Endothelial cell of umbilical vein (primary cell): ENCODE data around the gene PNPLA7. TPM values are rescaled to one million over a fixed set of nuclear protein-coding genes. Genes with fewer than 3 reads are reported as not detected.

ENCODE experiments used
- BruUV-seq: library from RNA; stranded (reverse); fragments of 400-500 nt; replicated peaks from 2 replicates; lab custom pipeline; 2021; lab: Mats Ljungman, UMichigan
- CTCF ChIA-PET: fragments of 300-600, 350-600 bp; sonication (Branson Sonifier 250); formaldehyde crosslinking; loops from one replicate; lab custom pipeline; 2021; ENCODE audit warnings: antibody characterized with exemption, inconsistent platforms; lab: Charles Lee
- POLR2A ChIA-PET: fragments of 300-600, 350-600 bp; sonication (Branson Sonifier 250); formaldehyde crosslinking; loops from one replicate; lab custom pipeline; 2021; ENCODE audit warnings: antibody characterized with exemption, inconsistent platforms; lab: Charles Lee
- DNase-seq: peaks from one replicate; pipeline ENCODE4 v3.0.0-alpha.2; 2011; ENCODE audit warnings: low read depth, low spot score
- FAIRE-seq: peaks from 2 replicates; lab custom pipeline; 2011; peaks lifted over from hg19 to GRCh38; lab: Jason Lieb, UNC
- H2AFZ ChIP-seq: 2 replicates; pipeline ENCODE4 v1.6.0; 2012; ENCODE audit warnings: low read depth, low read length, control low read depth, inconsistent platforms
- H3K27ac ChIP-seq: 2 replicates; pipeline ENCODE4 v1.5.1; 2011; ENCODE audit warnings: low read depth, mild to moderate bottlenecking, control low read depth, low read length, moderate library complexity; ENCODE audit not compliant: insufficient read depth
- H3K27me3 ChIP-seq, 2 experiments: 2 replicates each; pipeline versions ENCODE4 v1.6.0 to v1.6.1; 2011; ENCODE audit warnings: low read length in 2 of 2, mixed read lengths in 1 of 2; ENCODE audit not compliant: control insufficient read depth in 2 of 2, insufficient read depth in 2 of 2
- H3K36me3 ChIP-seq, 2 experiments: 2 replicates in 1 of 2; 3 replicates in 1 of 2; pipeline ENCODE4 v1.5.1; 2011; ENCODE audit warnings: low read length in 2 of 2, mild to moderate bottlenecking in 1 of 2, moderate library complexity in 1 of 2; ENCODE audit not compliant: control insufficient read depth in 2 of 2, insufficient read depth in 2 of 2; ENCODE audit errors: extremely low read depth in 1 of 2
- H3K4me1 ChIP-seq: 3 replicates; pipeline ENCODE4 v1.5.1; 2011; ENCODE audit warnings: mild to moderate bottlenecking, low read length; ENCODE audit not compliant: control insufficient read depth, insufficient read depth; ENCODE audit errors: extremely low read depth
- H3K4me2 ChIP-seq: 2 replicates; pipeline ENCODE4 v1.6.1; 2011; ENCODE audit warnings: low read length, control low read depth, mixed read lengths; ENCODE audit not compliant: insufficient read depth
- H3K4me3 ChIP-seq, 3 experiments: fragments of 200-600 bp in 1 of 3; sonication (generic), shearing (Covaris generic) in 1 of 3; replicated peaks in 1 of 3; 2 replicates each; pipeline ENCODE4 v1.5.1; 2011 to 2016; ENCODE audit warnings: control low read depth in 3 of 3, low read length in 3 of 3, mild to moderate bottlenecking in 2 of 3, inconsistent platforms in 1 of 3, low read depth in 1 of 3, moderate library complexity in 1 of 3; ENCODE audit not compliant: insufficient read depth in 1 of 3
- H3K79me2 ChIP-seq: 2 replicates; pipeline ENCODE4 v1.6.0; 2012; ENCODE audit warnings: low read length, inconsistent platforms; ENCODE audit not compliant: control insufficient read depth, insufficient read depth
- H3K9ac ChIP-seq: replicated peaks from 2 replicates; pipeline ENCODE3; 2011; ENCODE audit warnings: low read length, control low read depth; ENCODE audit not compliant: insufficient read depth; ENCODE audit errors: extremely low read depth
- H3K9me1 ChIP-seq: replicated peaks from 3 replicates; pipeline ENCODE4 v1.6.0; 2011; ENCODE audit warnings: mild to moderate bottlenecking, low read length; ENCODE audit not compliant: control insufficient read depth, insufficient read depth; ENCODE audit errors: extremely low read depth
- H3K9me3 ChIP-seq: replicated peaks from 2 replicates; pipeline ENCODE4 v1.5.1; 2012; ENCODE audit warnings: low read length, inconsistent platforms; ENCODE audit not compliant: control insufficient read depth, insufficient read depth
- H4K20me1 ChIP-seq: replicated peaks from 2 replicates; pipeline ENCODE3; 2011; ENCODE audit warnings: mild to moderate bottlenecking, low read length; ENCODE audit not compliant: control insufficient read depth, insufficient read depth; ENCODE audit errors: extremely low read depth
- EZH2 ChIP-seq: IDR thresholded peaks from 2 replicates; pipeline ENCODE4 v1.6.1; 2012; ENCODE audit warnings: borderline replicate concordance, low read depth, mild to moderate bottlenecking, moderate library complexity, low read length, inconsistent platforms; ENCODE audit not compliant: severe bottlenecking
- FOS ChIP-seq: IDR thresholded peaks from 2 replicates; pipeline ENCODE4 v1.6.1; 2011; ENCODE audit warnings: mild to moderate bottlenecking, low read length, moderate library complexity, borderline replicate concordance; ENCODE audit not compliant: insufficient read depth
- GATA2 ChIP-seq: IDR thresholded peaks from 2 replicates; pipeline ENCODE4 v1.7.0; 2011; ENCODE audit warnings: low read depth, mild to moderate bottlenecking, moderate library complexity, mixed read lengths, low read length; ENCODE audit not compliant: insufficient read length, insufficient read depth
- JUN ChIP-seq: IDR thresholded peaks from 2 replicates; pipeline ENCODE4 v1.6.1; 2011; ENCODE audit warnings: borderline replicate concordance, low read depth; ENCODE audit not compliant: insufficient read length, insufficient read depth
- MAX ChIP-seq: IDR thresholded peaks from 2 replicates; pipeline ENCODE4 v1.6.1; 2011; ENCODE audit not compliant: insufficient read depth, insufficient read length
- MYC ChIP-seq: IDR thresholded peaks from one replicate; pipeline ENCODE4 v1.6.1; 2011; ENCODE audit warnings: mild to moderate bottlenecking, low read depth, low read length
- POLR2A ChIP-seq: IDR thresholded peaks from 2 replicates; pipeline ENCODE4 v1.6.1; 2012; ENCODE audit warnings: low read depth, mild to moderate bottlenecking, control low read depth, low read length
- POLR2AphosphoS5 ChIP-seq: IDR thresholded peaks from 2 replicates; pipeline ENCODE4 v1.6.1; 2012; ENCODE audit warnings: low read depth, mild to moderate bottlenecking, control low read depth, low read length, moderate library complexity; ENCODE audit not compliant: insufficient read depth
- dilution Hi-C: fragments of 300-500 bp; cut with MboI; formaldehyde crosslinking; loops from one replicate; pipeline ENCODE4 v1.15.0; 2019; ENCODE audit warnings: low sequenced_read_pairs; ENCODE audit not compliant: extremely low pct_ligation_motif_present
- intact Hi-C: fragments of 100-400 bp; cut with micrococcal nuclease; formaldehyde crosslinking; loops from one replicate; pipeline ENCODE4 v1.10.0; 2022
- polyA plus RNA-seq, 4 experiments: library from polyadenylated mRNA; depleted of rRNA in 3 of 4; stranded (reverse) in 3 of 4; unstranded in 1 of 4; fragments of >200 nt; gene quantifications; 2 replicates each; pipeline versions ENCODE4 v1.2.1 to v1.2.3, GENCODE V29; 2011 to 2012; ENCODE audit warnings: missing spikeins in 1 of 4
- total RNA-seq: library from RNA; stranded (reverse); gene quantifications from 2 replicates; pipeline ENCODE4 v1.2.3, GENCODE V29; 2021
- TF ChIP-seq, protein P1 (sequence below), 2 donors: IDR thresholded peaks; 1 replicate in 1 of 2; 2 replicates in 1 of 2; pipeline ENCODE4 v1.5.1; 2011; ENCODE audit warnings: low read length in 2 of 2, mild to moderate bottlenecking in 2 of 2, moderate library complexity in 2 of 2, control low read depth in 1 of 2, inconsistent platforms in 1 of 2, low read depth in 1 of 2; ENCODE audit not compliant: insufficient read depth in 1 of 2; ENCODE audit errors: extremely low read depth in 1 of 2

Gene PNPLA7
- total and polyA plus RNA-seq, 2 donors (not counting 3 experiments of a cell fraction or from before 2014, with no cell fraction given), result 1.0 to 1.9 TPM

DNA sequence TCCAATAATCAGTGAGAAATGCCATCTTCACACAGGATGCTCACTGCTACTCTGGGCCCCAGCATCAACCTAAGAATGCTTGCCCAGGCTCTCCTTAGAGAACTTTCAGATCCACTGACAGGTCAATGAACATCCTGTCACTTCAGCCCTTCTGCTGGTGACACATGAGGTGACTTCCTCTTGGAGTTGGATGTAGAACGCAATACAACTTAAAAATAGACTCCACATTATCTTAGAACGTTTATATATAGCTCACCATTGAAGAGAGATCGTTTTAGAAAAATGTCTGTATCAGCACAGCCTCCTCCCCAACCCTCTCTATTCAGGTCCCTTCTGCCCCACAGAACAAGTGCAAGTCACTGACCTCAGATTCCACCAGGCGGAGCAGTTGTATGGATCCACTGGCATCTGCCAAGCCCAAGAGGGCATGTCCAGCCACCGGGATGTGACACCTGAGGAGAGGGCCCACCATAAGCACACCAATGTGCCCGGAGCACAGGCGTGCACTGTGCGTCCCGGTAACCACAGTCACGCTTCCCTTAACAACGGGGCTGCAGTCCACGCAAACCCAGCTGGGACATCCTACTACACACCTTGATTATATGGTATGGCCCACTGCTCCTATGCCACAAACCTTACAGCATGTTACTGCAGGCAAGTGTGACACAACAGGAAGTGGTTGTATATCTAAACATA is 25.7 kb upstream of the PNPLA7 start:
- CTCF ChIA-PET, result no interaction called here
- H3K9ac ChIP-seq, result no peak overlapping the region
- TF ChIP-seq MYC (no peak), GATA2 (no peak), JUN (no peak), POLR2A (no peak), POLR2AphosphoS5 (no peak), FOS (no peak), MAX (no peak), EZH2 (no peak)
- TF ChIP-seq, protein P1, sequence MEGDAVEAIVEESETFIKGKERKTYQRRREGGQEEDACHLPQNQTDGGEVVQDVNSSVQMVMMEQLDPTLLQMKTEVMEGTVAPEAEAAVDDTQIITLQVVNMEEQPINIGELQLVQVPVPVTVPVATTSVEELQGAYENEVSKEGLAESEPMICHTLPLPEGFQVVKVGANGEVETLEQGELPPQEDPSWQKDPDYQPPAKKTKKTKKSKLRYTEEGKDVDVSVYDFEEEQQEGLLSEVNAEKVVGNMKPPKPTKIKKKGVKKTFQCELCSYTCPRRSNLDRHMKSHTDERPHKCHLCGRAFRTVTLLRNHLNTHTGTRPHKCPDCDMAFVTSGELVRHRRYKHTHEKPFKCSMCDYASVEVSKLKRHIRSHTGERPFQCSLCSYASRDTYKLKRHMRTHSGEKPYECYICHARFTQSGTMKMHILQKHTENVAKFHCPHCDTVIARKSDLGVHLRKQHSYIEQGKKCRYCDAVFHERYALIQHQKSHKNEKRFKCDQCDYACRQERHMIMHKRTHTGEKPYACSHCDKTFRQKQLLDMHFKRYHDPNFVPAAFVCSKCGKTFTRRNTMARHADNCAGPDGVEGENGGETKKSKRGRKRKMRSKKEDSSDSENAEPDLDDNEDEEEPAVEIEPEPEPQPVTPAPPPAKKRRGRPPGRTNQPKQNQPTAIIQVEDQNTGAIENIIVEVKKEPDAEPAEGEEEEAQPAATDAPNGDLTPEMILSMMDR (IDR thresholded peaks at IDR 0.05; ENCODE audit: extremely low read depth in 1 of 2, insufficient read depth in 1 of 2, low read depth in 1 of 2, low read length in 2 of 2), result no peak
- H4K20me1 ChIP-seq, result no peaks in the 10 kb centered on the region
- no peaks in the 10 kb centered on the region for H3K27me3 ChIP-seq
- peaks cover 9 to 28% of the 10 kb centered on the region in 2 experiments for H3K36me3 ChIP-seq
- H3K4me1 ChIP-seq, result peaks cover 14% of the 10 kb centered on the region
- POLR2A ChIA-PET, result no interaction called here
- no peaks in the 10 kb centered on the region for H3K9me1 ChIP-seq
- intact Hi-C loops, result no loop called here
- H3K9me3 ChIP-seq, result no peaks in the 10 kb centered on the region
- H3K27ac ChIP-seq, result no peak overlapping the region
- DNase-seq (no peak), FAIRE-seq (no peak)
- no peak overlapping the region for H2AFZ ChIP-seq
- no peak overlapping the region for H3K4me3 ChIP-seq
- no TSS peak for BruUV-seq
- no peak overlapping the region for H3K4me2 ChIP-seq
- peaks cover 36% of the 10 kb centered on the region for H3K79me2 ChIP-seq
- dilution Hi-C loops, result no loop called here
